Measurements from ENCODE around the gene FKBP1C.
"Not testable (repeated sequence)": the region's sequence is repeated elsewhere in the genome, so short reads cannot be mapped to it uniquely, and the experiment has no call there.

Gene FKBP1C

GRCh38 chr6:63193324-63193723 is 17.9 kb upstream of the FKBP1C start:
- in situ Hi-C loops (cut with HindIII; ENCODE audit: low sequenced_read_pairs), result no loop called here
- no peak for TF ChIP-seq CTCF (IDR thresholded peaks at IDR 0.05; ENCODE audit: low read depth, low read length, missing control alignments)
- H3K4me3 ChIP-seq (ENCODE audit: low read depth, low read length), result no peak overlapping the region
- no peak for DNase-seq (ENCODE audit: low read depth)

GRCh38 chr6:63197741-63198140 is 13.5 kb upstream of the FKBP1C start:
- no peak for TF ChIP-seq CTCF (IDR thresholded peaks at IDR 0.05; ENCODE audit: low read depth, low read length, missing control alignments)
- no peak for DNase-seq (ENCODE audit: low read depth)
- in situ Hi-C loops (cut with HindIII; ENCODE audit: low sequenced_read_pairs), result no loop called here
- no peak overlapping the region for H3K4me3 ChIP-seq (ENCODE audit: low read depth, low read length)

- no peak overlapping the region for H3K4me3 ChIP-seq (ENCODE audit: low read depth, low read length)
- TF ChIP-seq CTCF (IDR thresholded peaks at IDR 0.05; ENCODE audit: low read depth, low read length, missing control alignments), result no peak
- no peak for DNase-seq (ENCODE audit: low read depth)
- in situ Hi-C loops (cut with HindIII; ENCODE audit: low sequenced_read_pairs), result no loop called here
Measured at GRCh38 chr6:63213325-63213724, 2.1 kb downstream of the FKBP1C start.

- in situ Hi-C loops (cut with HindIII; ENCODE audit: low sequenced_read_pairs), result no loop called here
- no peak overlapping the region for H3K4me3 ChIP-seq (ENCODE audit: low read depth, low read length)
- DNase-seq (ENCODE audit: low read depth), result no peak
- TF ChIP-seq CTCF (IDR thresholded peaks at IDR 0.05; ENCODE audit: low read depth, low read length, missing control alignments), result no peak
Measured at GRCh38 chr6:63214816-63215215, 3.5 kb downstream of the FKBP1C start.

- no peak overlapping the region for H3K4me3 ChIP-seq (ENCODE audit: low read depth, low read length)
- in situ Hi-C loops (cut with HindIII; ENCODE audit: low sequenced_read_pairs), result no loop called here
- no peak for TF ChIP-seq CTCF (IDR thresholded peaks at IDR 0.05; ENCODE audit: low read depth, low read length, missing control alignments)
- DNase-seq (ENCODE audit: low read depth), result no peak
Measured at GRCh38 chr6:63224179-63224578, 12.9 kb downstream of the FKBP1C start.

GRCh38 chr6:63225987-63226386 is 14.7 kb downstream of the FKBP1C start:
- DNase-seq (ENCODE audit: low read depth); in situ Hi-C loops (cut with HindIII; ENCODE audit: low sequenced_read_pairs); H3K4me3 ChIP-seq (ENCODE audit: low read depth, low read length): not testable (repeated sequence)

- DNase-seq (ENCODE audit: low read depth); H3K4me3 ChIP-seq (ENCODE audit: low read depth, low read length); in situ Hi-C loops (cut with HindIII; ENCODE audit: low sequenced_read_pairs): not testable (repeated sequence)
Measured at GRCh38 chr6:63227928-63228894, 16.9 kb downstream of the FKBP1C start.

- in situ Hi-C loops (cut with HindIII; ENCODE audit: low sequenced_read_pairs); DNase-seq (ENCODE audit: low read depth); H3K4me3 ChIP-seq (ENCODE audit: low read depth, low read length): not testable (repeated sequence)
Measured at GRCh38 chr6:63230027-63230426, 18.8 kb downstream of the FKBP1C start.

GRCh38 chr6:63230511-63230910 is 19.2 kb downstream of the FKBP1C start:
- in situ Hi-C loops (cut with HindIII; ENCODE audit: low sequenced_read_pairs); H3K4me3 ChIP-seq (ENCODE audit: low read depth, low read length); DNase-seq (ENCODE audit: low read depth): not testable (repeated sequence)
